Motor neuron (in vitro differentiated cells): ENCODE data around the gene GCDH. TPM values are rescaled to one million over a fixed set of nuclear protein-coding genes. Genes with fewer than 3 reads are reported as not detected.
A peak's percentile ranks its signal among the peaks of the same experiment; 100 is the strongest.

Source experiments
- ATAC-seq, 8 experiments: fragments of 200-7000 bp; cut with Tn5 transposase; replicated peaks in 6 of 8; 2 replicates each; pipeline ENCODE4 v1.8.0; 2021; ENCODE audit warnings: mild to moderate bottlenecking in 8 of 8, moderate library complexity in 8 of 8
- H3K27ac ChIP-seq, 2 donors: fragments of 250-450 bp; sonication (Bioruptor Pico); 2 replicates each; pipeline ENCODE4 v1.9.0; 2021; ENCODE audit warnings: antibody characterized with exemption in 2 of 2, mild to moderate bottlenecking in 2 of 2, moderate library complexity in 1 of 2
- H3K4me1 ChIP-seq, 2 donors: fragments of 250-450 bp; sonication (Bioruptor Pico); replicated peaks in 1 of 2; 2 replicates each; pipeline ENCODE4 v1.6.1; 2021; ENCODE audit warnings: antibody characterized with exemption in 2 of 2, mild to moderate bottlenecking in 2 of 2, moderate library complexity in 1 of 2
- H3K4me3 ChIP-seq, 5 donors: fragments of 250-450 bp; sonication (Bioruptor Pico); 2 replicates each; pipeline ENCODE4 v1.9.0; 2021; ENCODE audit warnings: antibody characterized with exemption in 5 of 5, mild to moderate bottlenecking in 5 of 5, moderate library complexity in 4 of 5
- WGBS, 10 experiments: fragments of 450-650 bp; shearing (Covaris generic); methylation state at CpG; one replicate each; pipeline ENCODE4 v1.0.0; 2022; 5-methylcytosine and 5-hydroxymethylcytosine counted together
- in situ Hi-C, 9 experiments: fragments of 400-800 bp; cut with MboI; loops; one replicate each; pipeline ENCODE4 v1.15.0; 2021; ENCODE audit warnings: low sequenced_read_pairs in 9 of 9, low pct_unique_long_range_greater_than_20kb in 2 of 9; ENCODE audit not compliant: unreplicated experiment in 9 of 9
- total RNA-seq, 8 experiments: library from RNA; unstranded; fragments of 300-600 nt; gene quantifications; 2 replicates each; pipeline versions ENCODE4 v1.2.3 to v1.2.4, GENCODE V29; 2022

Gene GCDH
- total RNA-seq, 8 experiments from 2014 or later = 6.4 to 42.4 (median 17.4) TPM

- Histone ChIP-seq H3K27ac (no peak overlapping the region), H3K4me1 (no peaks in the 10 kb centered on the region), H3K4me3 (no peak overlapping the region)
- ATAC-seq = peak in 3 of 8 experiments; percentile 13 to 20 (median 18)
- 97 to 100% (median 100%) methylated on average over 1 to 7 of the region's 29 CpGs; no CpG with 5 or more reads in 5 of the 10 experiments for WGBS, 10 experiments
- in situ Hi-C loops = no loop called here
Measured at GRCh38 chr19:12924621-12925310, 33.8 kb downstream of the GCDH start.

- Histone ChIP-seq H3K4me1 (peaks cover 9 to 12% of the 10 kb centered on the region in 2 donors), H3K4me3 (no peak overlapping the region), H3K27ac (no peak overlapping the region)
- ATAC-seq = no peak
- WGBS, 10 experiments = 90 to 100% (median 100%) methylated on average over 1 to 5 of the region's 19 CpGs; no CpG with 5 or more reads in 3 of the 10 experiments
- in situ Hi-C loops = no loop called here
Measured at GRCh38 chr19:12930002-12930645, 39.2 kb downstream of the GCDH start.

GRCh38 chr19:12932392-12933286 is 41.7 kb downstream of the GCDH start:
- Histone ChIP-seq H3K27ac (peak overlapping the region; percentile 96 to 98), H3K4me3 (peak overlapping the region; percentile 78 to 100 (median 88)), H3K4me1 (peaks cover 16 to 18% of the 10 kb centered on the region in 2 donors)
- WGBS, 10 experiments = 10 to 100% (median 33%) methylated on average over 1 to 7 of the region's 16 CpGs; no CpG with 5 or more reads in 1 of the 10 experiments
- in situ Hi-C loops = no loop called here
- ATAC-seq = no peak

GRCh38 chr19:12933287-12934072 is 42.5 kb downstream of the GCDH start, which contains the start of gene FARSA:
TSS of gene FARSA (minus strand) at chr19:12933711. CDS start at chr19:12933696, 15 bp downstream.
- peak within 1 kb of the TSS; percentile 96 to 98 for H3K27ac ChIP-seq
- ATAC-seq = peak; percentile 62 to 73 (median 68)
- peaks cover 17 to 20% of the 10 kb centered on the region in 2 donors for H3K4me1 ChIP-seq
- WGBS, 10 experiments = 0 to 36% (median 3%) methylated on average over 4 to 18 of the region's 51 CpGs; no CpG with 5 or more reads in 4 of the 10 experiments
- H3K4me3 ChIP-seq = peak within 1 kb of the TSS; percentile 78 to 100 (median 88)
- in situ Hi-C loops = no loop called here

- peaks cover 23 to 27% of the 10 kb centered on the region in 2 donors for H3K4me1 ChIP-seq
- ATAC-seq = no peak
- 71 to 100% (median 90%) methylated on average over 1 to 2 of the region's 10 CpGs; no CpG with 5 or more reads in 5 of the 10 experiments for WGBS, 10 experiments
- H3K27ac ChIP-seq = no peak overlapping the region
- in situ Hi-C loops = no loop called here
- H3K4me3 ChIP-seq = no peak overlapping the region
Measured at GRCh38 chr19:12935071-12935470, 44.1 kb downstream of the GCDH start.

- no peak for ATAC-seq
- peaks cover 28 to 34% of the 10 kb centered on the region in 2 donors for H3K4me1 ChIP-seq
- H3K4me3 ChIP-seq = no peak overlapping the region
- in situ Hi-C loops = no loop called here
- WGBS, 10 experiments = 72 to 100% (median 90%) methylated on average over 1 to 5 of the region's 7 CpGs; no CpG with 5 or more reads in 2 of the 10 experiments
- H3K27ac ChIP-seq = no peak overlapping the region
Measured at GRCh38 chr19:12936582-12936981, 45.6 kb downstream of the GCDH start.

GRCh38 chr19:12937093-12937926 is 46.4 kb downstream of the GCDH start:
- no peak for ATAC-seq
- H3K4me3 ChIP-seq = peak overlapping the region; percentile 43 to 99 (median 90)
- in situ Hi-C loops = no loop called here
- H3K4me1 ChIP-seq = peaks cover 28 to 29% of the 10 kb centered on the region in 2 donors
- 0 to 84% (median 44%) methylated on average over 1 to 13 of the region's 23 CpGs; no CpG with 5 or more reads in 2 of the 10 experiments for WGBS, 10 experiments
- peak overlapping the region; percentile 3 to 63 for H3K27ac ChIP-seq

GRCh38 chr19:12937927-12938778 is 47.2 kb downstream of the GCDH start, which contains the start of gene CALR:
TSS of gene CALR (plus strand) at chr19:12938609. CDS start at chr19:12938680, 71 bp downstream.
- Histone ChIP-seq H3K4me1 (peaks cover 24 to 25% of the 10 kb centered on the region in 2 donors), H3K4me3 (peak within 1 kb of the TSS; percentile 81 to 99 (median 90)), H3K27ac (peak within 1 kb of the TSS; percentile 91 to 92)
- WGBS, 10 experiments = 0 to 17% (median 1%) methylated on average over 1 to 23 of the region's 63 CpGs; no CpG with 5 or more reads in 5 of the 10 experiments
- in situ Hi-C loops = no loop called here
- ATAC-seq = peak; percentile 83 to 93 (median 91)

- peak in 7 of 8 experiments; percentile 6 to 33 (median 11) for ATAC-seq
- Histone ChIP-seq H3K4me3 (peak overlapping the region; percentile 81 to 99 (median 90)), H3K27ac (peak overlapping the region; percentile 91 to 92), H3K4me1 (peaks cover 21 to 22% of the 10 kb centered on the region in 2 donors)
- 0 to 4% (median 0%) methylated on average over 1 to 21 of the region's 54 CpGs for WGBS, 10 experiments
- in situ Hi-C loops = no loop called here
Measured at GRCh38 chr19:12938779-12939601, 48.0 kb downstream of the GCDH start.

GRCh38 chr19:12939975-12940423 is 49.0 kb downstream of the GCDH start:
- H3K4me1 ChIP-seq = peaks cover 19 to 21% of the 10 kb centered on the region in 2 donors
- WGBS, 10 experiments = 43 to 95% (median 75%) methylated on average over 2 to 7 of the region's 10 CpGs; no CpG with 5 or more reads in 4 of the 10 experiments
- in situ Hi-C loops = no loop called here
- H3K27ac ChIP-seq = no peak overlapping the region
- H3K4me3 ChIP-seq = peak overlapping the region; percentile 81 to 99 (median 90)
- no peak for ATAC-seq
